K562 (cell line): ENCODE results near the gene MSANTD1.

Source experiments
- CEBPB ChIP-seq: fragments of 450-650 bp; IDR thresholded peaks from 2 replicates; pipeline ENCODE4 v1.6.1; 2016; ENCODE audit warnings: missing genetic modification characterization, missing compliant biosample characterization
- ELF4 ChIP-seq: fragments of 450-650 bp; formaldehyde crosslinking; IDR thresholded peaks from 2 replicates; pipeline ENCODE4 v1.4.0; 2022; ENCODE audit warnings: missing genetic modification characterization
- ETV6 ChIP-seq, 3 experiments: fragments of 150-350 bp in 1 of 3; sonication (generic) in 1 of 3; formaldehyde crosslinking in 1 of 3; IDR thresholded peaks; 2 replicates each; pipeline versions ENCODE4 v1.6.1 to v1.8.0; 2014 to 2022; ENCODE audit warnings: borderline replicate concordance in 2 of 3, low read depth in 2 of 3, antibody characterized with exemption in 1 of 3, low read length in 1 of 3, mild to moderate bottlenecking in 1 of 3, missing genetic modification reagents in 1 of 3
- KAT8 ChIP-seq: fragments of 450-650 bp; IDR thresholded peaks from 2 replicates; pipeline ENCODE4 v1.6.1; 2016; ENCODE audit warnings: low read depth, mild to moderate bottlenecking
- PTTG1 ChIP-seq: fragments of 450-650 bp; IDR thresholded peaks from 2 replicates; pipeline ENCODE4 v1.6.1; 2016; ENCODE audit warnings: low read depth, mild to moderate bottlenecking, missing genetic modification characterization, missing compliant biosample characterization
- RREB1 ChIP-seq: fragments of 250-450 bp; sonication (Bioruptor Pico); IDR thresholded peaks from 2 replicates; pipeline ENCODE4 v1.4.0; 2020
- SAFB ChIP-seq: fragments of 200-400 bp; formaldehyde crosslinking; IDR thresholded peaks from 2 replicates; pipeline ENCODE4 v1.6.1; 2017; ENCODE audit warnings: low read depth, low read length, borderline replicate concordance
- SMARCA5 ChIP-seq: fragments of 450-650 bp; IDR thresholded peaks from 2 replicates; pipeline ENCODE4 v1.6.1; 2016
- SRF ChIP-seq, 2 experiments: fragments of 250-450, 450-650 bp in 1 of 2; sonication (Bioruptor Pico) in 1 of 2; sonication (generic) in 1 of 2; formaldehyde crosslinking; IDR thresholded peaks; 2 replicates each; pipeline versions ENCODE4 v1.5.0 to v1.5.1; 2020 to 2022; ENCODE audit warnings: mild to moderate bottlenecking in 1 of 2, missing genetic modification reagents in 1 of 2
- STAT6 ChIP-seq: sonication (generic); formaldehyde crosslinking; IDR thresholded peaks from 2 replicates; pipeline ENCODE4 v1.8.1; 2023; ENCODE audit warnings: mild to moderate bottlenecking, missing genetic modification reagents

- TF ChIP-seq SAFB (no peak), PTTG1 (tag) (no peak), ETV6 (IDR thresholded peaks at IDR 0.05; ENCODE audit: borderline replicate concordance in 1 of 2, low read depth in 2 of 2, low read length in 1 of 2) (no peak), ETV6 (CRISPR knock-in tag; IDR thresholded peaks at IDR 0.05; ENCODE audit: borderline replicate concordance) (no peak), SRF (CRISPR knock-in tag; IDR thresholded peaks at IDR 0.05) (no peak), CEBPB (tag) (no peak), STAT6 (CRISPR knock-in tag) (no peak), RREB1 (no peak), SMARCA5 (no peak), KAT8 (no peak), ELF4 (CRISPR knock-in tag) (no peak)
Measured at GRCh38 chr4:3271131-3271530, 22.2 kb downstream of the MSANTD1 start.
